HG02759 (cell line): ENCODE measurements around the gene SLC25A26.
"Not testable (repeated sequence)": the region's sequence is repeated elsewhere in the genome, so short reads cannot be mapped to it uniquely, and the experiment has no call there.

Source experiments
- ATAC-seq: cut with Tn5 transposase; IDR thresholded peaks from one replicate; pipeline ENCODE4 v1.9.1; 2021; ENCODE audit warnings: mild to moderate bottlenecking, moderate library complexity; ENCODE audit not compliant: unreplicated experiment

Gene SLC25A26

DNA sequence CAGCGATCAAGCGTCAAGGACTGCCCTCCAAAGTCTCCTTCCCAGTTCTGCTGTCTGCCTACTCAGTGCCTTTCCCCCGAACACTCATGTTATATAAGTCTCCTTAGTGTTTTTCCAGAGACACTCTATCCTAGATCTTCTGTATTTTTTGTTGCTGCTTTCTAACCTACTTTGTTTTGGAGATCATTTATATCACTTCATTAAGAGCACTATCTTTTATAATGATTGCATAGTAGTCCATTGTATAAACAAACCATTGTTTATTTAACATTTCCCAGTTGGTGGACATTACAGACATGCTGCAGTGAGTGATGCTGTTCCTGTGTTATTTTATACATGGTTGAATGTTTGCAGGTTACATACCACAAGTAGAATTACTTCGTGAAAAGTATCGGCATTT is 47.1 kb downstream of the SLC25A26 start:
- no peak for ATAC-seq

DNA sequence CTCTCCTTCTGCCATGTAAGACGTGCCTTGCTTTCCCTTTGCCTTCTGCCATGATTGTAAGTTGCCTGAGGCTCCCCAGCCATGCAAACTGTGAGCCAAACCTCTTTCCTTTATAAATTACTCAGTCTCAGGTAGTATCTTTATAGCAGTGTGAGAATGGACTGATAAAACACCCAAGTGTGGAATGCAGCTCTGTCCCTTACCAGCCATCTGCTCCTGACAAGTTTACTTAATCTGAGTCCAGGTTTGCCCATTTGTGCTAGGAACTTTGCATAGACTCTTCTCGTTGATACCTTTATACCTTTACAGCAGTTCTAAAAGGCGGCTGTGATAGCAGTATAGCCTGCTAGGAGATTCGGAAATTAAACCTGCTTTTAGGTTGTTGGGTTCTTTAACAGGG is 48.1 kb downstream of the SLC25A26 start:
- no peak for ATAC-seq

DNA sequence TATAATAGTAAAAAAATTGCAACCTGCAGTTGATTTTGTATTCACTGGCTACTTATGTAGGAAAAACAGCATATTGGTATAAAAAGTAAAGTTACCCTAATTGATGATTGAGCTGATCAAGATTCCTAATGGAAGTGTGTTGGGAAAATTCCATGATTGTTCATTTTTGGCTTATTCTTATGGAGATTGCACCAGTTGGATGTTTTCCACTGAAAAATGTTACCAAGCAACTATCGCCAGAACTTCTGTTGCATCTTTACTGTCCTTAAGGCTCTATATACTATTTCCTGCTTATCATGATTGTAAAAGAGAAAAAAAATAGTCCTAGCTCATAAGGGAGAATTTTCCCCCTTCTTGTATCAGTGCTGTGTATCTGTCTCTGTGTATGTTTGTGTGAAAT is 48.6 kb downstream of the SLC25A26 start:
- no peak for ATAC-seq

DNA sequence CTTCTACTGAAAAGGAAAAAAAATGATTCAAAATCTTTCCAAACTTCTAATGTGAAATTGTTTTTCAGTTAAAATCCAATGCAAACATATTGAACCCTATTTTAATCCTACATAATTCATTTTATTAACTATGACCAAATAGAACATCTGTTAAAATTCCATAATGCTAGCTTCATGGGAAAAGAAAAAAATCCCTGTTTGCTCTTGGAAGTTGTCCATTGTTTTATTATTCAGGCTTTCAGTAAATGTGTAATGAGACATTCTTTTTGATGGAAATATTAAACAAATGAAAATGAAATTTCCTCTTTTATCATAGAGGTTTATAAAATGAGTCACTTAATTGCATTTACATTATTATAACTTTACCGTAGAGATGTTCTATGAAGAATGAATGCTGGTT is 49.5 kb downstream of the SLC25A26 start:
- ATAC-seq, result no peak

DNA sequence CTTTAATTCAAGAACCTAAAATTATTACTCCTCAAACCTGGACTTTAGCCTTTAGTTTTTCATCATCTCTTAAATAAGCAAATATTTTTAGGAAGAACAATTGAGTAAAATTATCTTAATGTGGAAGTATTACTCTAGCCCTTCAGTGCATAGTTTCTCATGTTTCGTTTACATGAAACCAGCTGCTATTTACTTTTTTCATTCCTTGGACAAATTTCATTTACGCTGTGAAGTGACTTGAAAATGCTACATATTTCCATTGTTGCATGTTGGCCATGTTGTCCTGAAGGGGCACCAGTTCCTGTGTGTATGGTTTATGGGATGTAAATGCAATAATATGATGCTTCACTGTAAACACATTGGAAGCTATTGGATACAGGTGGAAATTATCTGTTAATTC is 49.9 kb downstream of the SLC25A26 start:
- ATAC-seq, result no peak

DNA sequence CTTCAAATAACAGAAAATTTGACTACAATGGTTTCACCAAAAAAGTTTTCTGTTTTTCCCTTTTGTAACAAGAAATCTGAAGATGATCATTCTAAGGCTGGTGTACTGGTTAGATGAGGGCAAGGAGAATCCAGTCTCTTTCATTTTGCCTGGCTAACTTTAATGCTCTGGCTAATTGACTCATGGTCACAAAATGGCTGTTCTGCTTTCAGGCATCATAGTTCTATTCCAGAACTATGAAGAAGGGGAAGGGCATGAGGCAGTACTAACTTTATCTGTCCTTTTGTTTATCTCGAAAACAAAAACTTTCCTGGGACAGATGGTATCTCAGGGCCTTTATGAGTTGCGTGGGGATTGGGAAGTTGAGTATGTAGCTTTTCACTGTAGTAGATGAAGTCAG is 50.4 kb downstream of the SLC25A26 start:
- no peak for ATAC-seq

DNA sequence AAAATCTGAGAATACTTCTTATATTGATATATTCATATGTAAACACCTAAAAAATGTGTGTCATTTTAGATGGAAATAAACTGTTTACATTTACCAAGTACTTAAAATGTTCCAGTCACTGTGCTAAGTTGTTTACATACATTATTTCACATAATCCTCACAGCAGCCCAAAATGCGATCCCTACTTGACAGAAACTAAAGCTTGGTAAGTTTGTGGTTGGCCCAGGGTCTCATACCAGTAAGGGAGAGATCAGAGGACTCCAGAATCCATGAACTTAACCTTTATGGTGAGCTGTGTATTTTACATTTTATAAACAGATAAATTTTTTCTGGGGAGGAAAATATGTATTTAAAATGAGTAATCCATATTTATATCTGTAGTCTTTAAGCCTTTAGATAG is 51.2 kb downstream of the SLC25A26 start:
- ATAC-seq, result no peak

DNA sequence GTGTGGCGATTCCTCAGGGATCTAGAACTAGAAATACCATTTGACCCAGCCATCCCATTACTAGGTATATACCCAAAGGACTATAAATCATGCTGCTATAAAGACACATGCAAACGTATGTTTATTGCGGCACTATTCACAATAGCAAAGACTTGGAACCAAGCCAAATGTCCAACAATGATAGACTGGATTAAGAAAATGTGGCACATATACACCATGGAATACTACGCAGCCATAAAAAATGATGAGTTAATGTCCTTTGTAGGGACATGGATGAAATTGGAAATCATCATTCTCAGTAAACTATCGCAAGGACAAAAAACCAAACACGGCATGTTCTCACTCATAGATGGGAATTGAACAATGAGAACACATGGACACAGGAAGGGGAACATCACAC is 54.0 kb downstream of the SLC25A26 start:
- ATAC-seq, result not testable (repeated sequence)

DNA sequence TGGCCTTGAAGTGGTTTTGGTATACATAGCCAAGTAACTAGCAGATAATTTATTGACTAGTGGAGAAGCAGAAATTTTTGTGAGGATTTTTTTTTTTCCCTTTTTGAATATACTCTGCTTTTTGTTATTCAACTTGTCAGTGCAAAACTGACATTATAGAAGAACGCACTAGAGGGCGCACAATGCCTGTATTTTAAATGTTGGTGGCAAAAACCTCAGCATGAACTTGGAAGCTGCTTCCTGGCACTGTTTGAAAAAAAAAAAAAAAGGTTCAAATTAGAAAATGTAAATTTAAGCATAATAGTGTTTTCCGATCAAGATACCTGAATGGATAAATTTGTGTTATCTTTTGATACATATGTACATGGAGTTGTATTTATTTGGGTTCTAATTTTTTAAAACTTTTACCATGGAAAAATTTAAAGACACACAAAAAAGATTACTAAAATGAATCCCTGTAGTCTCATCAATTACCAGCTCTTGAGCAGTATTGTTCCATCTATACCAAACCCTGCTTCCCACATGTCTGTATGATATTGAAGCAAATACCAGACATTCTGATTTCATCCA is 56.0 kb downstream of the SLC25A26 start:
- ATAC-seq, result peak; percentile 57

DNA sequence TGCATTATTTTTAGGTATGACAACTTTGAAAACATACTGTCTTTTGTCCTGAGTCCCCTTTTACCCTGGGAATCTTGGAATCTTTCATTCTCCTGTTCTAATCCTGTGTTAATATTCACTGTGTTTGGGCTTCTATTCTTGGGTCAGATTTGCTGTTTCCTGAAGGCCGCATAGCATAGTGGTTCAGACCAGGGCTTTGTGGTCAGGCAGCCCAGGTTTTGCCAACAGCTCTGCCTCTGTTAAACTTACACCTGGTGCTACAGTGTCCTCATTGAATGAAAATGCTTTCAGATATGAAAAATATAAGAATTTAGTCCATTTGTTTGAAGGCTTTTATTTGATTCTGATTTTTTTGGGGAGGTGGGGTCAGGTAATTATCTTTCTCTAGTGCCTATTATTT is 58.4 kb downstream of the SLC25A26 start:
- ATAC-seq, result no peak

DNA sequence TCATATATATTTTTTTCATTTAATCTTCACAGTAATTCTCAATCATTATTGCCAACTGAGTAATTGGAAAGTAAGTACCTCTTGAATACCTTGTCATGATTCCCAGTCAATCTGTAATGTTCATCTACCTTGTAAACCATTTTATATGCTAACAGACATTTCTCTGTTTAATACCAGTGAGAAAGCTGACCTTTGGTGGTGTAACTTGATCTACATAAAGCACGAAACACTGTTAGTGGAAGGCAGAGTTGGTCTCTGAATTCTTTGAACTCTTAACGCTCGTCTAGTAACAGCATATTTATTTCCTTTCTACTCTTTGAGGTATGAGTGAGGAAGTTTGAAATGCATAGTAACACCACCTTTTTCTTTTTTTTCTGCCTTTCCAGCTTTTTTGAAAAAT is 59.5 kb downstream of the SLC25A26 start:
- ATAC-seq, result no peak

DNA sequence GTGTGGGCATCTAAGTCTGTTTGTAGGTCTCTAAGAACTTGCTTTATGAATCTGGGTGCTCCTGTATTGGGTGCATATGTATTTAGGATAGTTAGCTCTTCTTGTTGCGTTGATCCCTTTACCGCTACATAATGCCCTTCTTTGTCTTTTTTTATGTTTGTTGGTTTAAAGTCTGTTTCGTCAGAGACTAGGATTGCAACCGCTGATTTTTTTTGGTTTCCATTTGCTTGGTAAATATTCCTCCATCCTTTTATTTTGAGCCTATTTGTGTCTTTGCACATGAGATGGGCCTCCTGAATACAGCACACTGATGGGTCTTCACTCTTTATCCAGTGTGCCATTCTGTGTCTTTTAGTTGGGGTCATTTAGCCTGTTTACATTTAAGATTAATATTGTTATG is 71.1 kb downstream of the SLC25A26 start:
- ATAC-seq, result not testable (repeated sequence)

DNA sequence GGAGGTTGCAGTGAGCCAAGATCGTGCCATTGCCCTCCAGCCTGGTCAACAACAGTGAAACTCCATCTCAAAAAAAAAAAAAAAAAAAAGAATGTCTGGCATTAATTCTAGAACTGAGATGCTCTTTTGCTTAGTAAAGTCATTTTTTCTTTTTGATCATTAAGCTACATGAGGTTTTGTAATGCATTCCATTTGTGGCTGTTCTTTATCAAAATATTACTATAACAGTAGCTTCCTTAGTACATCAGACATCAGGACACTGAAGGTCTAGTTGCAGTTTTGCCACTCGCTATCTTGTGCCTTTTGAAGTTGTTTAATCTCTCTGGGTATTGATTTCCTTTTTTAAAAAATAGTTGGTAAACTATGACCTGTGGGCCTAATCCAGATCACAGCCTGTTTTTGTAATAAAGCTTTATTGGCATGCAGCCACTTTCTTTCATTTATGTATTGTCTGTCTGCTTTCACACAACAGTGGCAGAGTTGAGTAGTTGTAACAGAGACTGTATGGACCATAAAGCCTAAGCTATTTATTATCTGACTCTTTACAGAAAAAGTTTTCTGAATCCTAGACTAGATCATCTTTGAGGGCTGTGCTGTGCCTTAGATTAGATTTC is 76.6 kb downstream of the SLC25A26 start:
- no peak for ATAC-seq

DNA sequence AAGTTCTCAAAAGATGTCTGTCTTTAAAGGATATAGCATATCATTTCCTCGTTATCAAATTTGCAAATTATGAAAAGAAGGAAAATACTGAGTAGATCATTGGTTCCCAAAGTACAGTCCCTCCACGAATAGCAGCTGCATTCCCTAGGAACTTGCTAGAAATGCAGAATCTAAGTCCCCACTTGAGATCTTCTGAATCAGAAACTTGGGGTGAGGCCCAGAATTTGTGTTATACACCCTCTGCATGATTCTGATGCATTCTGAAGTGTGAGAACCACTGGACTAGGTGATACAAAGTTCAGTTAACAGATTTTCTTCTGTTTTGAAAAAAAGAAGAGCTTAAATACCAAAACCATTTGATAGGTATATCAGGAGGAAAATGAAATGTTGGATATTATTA is 77.1 kb downstream of the SLC25A26 start:
- no peak for ATAC-seq

DNA sequence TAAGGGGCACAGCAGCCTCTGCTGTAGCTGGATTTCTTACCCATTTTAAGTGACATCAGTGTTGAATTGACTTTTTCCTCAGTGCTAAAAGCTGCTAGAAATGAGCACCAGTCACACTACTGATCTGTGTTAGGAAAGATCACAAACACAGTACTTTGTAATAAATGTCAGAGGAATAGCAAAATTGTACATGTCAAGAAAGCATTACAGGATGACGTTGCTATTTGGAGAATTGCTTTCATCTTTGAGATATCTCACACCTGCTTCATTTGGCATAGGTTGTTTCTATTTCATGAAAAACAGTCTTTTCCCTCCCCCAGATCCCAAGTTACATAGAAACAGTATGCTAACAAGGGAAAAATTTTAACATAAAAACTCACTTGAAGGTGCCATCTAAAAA is 77.8 kb downstream of the SLC25A26 start:
- ATAC-seq, result no peak

DNA sequence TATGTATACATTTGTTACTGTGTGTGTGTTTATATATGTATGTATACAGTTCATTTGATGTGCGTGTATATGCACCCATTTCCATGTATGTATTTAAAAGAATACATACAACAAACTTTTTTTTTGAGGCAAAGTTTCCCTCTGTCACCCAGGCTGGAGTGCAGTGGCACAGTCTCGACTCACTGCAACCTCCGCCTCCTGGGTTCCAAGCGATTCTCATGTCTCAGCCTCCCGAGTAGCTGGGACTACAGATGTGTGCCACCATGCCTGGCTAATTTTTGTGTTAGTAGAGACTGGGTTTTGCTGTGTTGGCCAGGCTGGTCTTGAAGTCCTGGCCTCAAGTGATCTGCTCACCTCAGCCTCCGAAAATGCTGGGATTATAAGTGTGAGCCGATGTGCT is 78.3 kb downstream of the SLC25A26 start:
- not testable (repeated sequence) for ATAC-seq

DNA sequence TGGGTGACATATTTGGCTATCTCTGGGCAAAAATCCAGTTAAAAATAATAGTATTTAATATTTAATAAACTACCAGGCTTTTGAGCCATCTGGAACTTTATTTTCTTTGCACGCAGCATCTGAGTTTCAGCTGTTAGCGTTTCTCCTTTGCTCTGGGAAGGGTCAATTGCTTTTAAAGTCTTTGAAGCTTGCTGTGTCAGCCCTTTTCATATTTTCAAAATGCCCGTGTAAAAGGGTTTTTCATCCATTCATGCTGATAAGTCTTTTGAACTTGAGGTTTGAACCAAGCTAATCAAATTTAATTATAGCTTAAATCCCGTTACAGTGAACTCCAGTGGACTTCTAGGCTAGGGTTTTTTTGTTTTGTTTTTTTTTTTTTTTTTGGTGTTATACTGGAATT is 79.1 kb downstream of the SLC25A26 start:
- no peak for ATAC-seq

DNA sequence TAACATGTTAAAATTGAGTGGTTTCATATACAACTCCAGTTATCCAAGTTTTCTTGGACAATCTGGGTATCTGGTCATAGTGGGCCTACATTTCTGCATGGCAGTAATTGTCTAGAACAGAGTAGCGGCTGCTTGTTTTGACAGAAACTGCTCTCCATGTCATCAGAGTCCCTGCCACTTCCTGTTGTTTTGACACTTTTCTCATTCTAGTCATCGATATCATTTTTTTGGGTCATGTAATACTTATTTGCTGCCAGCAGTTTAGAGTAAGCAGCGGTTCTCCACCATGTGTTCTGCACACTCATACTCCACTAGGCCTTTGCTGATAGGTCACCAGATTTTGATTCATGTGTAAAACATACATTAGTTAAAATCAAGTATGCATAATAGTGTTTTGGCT is 81.5 kb downstream of the SLC25A26 start:
- no peak for ATAC-seq

DNA sequence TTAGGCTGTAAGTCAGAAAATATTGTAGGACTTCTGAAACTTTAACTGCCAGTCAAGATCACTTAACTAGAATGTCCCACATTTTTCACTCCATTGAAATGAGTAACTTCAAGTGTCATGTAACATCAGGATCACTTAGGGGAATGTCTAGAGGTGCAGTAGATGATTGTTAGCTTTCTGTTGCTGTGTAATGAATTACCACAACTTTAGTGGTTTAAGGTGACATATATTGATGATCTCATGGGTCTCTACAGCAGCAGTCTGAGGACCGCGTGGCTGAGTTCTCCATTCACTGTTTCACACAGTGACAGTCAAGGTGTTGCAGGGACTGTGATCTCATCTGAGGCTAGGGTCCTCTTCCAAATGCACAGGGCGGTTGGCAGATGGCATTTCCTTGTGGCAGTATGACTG is 82.7 kb downstream of the SLC25A26 start:
- ATAC-seq, result peak; percentile 61

DNA sequence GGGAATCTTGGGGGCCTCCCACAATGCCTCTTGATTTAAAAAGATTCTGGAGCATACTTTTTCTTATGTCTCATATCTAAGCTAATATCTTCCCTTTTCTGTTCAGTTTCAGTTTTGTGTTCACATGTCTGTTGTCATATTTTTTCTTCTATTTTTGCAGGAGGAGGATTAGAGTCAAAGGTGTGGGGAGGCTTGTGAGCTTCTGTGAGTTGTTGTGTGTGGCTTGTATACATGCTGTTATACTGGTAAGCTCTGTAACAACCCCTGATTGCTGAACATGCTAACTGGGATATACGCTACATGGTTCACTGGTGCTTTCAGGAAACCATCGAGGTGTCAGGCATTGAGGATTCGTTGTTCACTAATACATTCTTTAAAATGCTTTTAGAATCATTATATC is 83.5 kb downstream of the SLC25A26 start:
- no peak for ATAC-seq

DNA sequence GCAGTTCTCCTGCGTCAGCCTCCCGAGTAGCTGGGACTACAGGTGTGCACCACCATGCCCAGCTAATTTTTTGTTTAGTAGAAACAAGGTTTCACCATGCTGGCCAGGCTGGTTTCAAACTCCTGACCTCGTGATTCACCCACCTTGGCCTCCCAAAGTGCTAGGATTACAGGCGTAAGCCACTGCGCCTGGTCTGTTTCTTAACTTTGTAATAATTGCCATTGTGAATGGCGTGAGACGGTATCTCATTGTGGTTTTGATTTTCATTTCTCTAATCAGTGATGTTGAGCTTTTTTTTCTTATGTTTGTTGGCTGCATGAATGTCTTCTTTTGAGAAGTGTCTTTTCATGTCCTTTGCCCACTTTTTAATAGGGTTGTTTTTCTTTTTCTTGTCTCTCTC is 85.3 kb downstream of the SLC25A26 start:
- ATAC-seq, result not testable (repeated sequence)

DNA sequence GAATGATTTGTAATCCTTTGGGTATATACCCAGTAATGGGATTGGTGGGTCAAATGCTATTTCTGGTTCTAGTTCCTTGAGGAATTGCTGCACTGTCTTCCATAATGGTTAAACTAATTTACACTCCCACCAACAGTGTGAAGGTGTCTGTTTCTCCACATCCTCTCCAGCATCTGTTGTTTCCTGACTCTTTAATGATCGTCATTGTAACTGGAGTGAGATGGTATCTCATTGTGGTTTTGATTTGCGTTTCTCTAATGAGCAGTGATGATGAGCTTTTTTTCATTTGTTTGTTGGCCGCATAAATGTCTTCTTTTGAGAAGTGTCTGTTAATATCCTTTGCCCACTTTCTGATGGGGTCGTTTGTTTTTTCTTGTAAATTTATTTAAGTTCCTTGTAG is 86.2 kb downstream of the SLC25A26 start:
- not testable (repeated sequence) for ATAC-seq

DNA sequence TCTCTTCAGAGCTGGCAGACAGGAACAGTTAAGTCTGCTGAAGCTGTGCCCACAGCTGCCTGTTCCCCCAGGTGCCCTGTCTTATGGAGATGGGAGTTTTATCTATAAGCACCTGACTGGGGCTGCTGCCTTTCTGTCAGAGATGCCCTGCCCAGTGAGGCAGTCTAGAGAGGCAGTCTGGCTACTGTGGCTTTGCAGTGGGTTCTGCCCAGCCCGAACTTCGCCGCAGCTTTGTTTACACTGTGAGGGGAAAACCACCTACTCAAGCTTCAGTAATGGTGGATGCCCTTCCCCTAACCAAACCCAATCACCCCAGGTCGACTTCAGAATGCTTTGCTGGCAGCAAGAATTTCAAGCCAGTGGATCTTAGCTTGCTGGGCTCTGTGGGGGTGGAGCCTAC is 91.2 kb downstream of the SLC25A26 start:
- ATAC-seq, result no peak
